Endothelial cell of umbilical vein (primary cell): ENCODE measurements around the gene FKBP2. TPM values are rescaled to one million over a fixed set of nuclear protein-coding genes. Genes with fewer than 3 reads are reported as not detected.

ENCODE experiments used
- BruUV-seq: library from RNA; stranded (reverse); fragments of 400-500 nt; replicated peaks from 2 replicates; lab custom pipeline; 2021; lab: Mats Ljungman, UMichigan
- CTCF ChIA-PET: fragments of 300-600, 350-600 bp; sonication (Branson Sonifier 250); formaldehyde crosslinking; loops from one replicate; lab custom pipeline; 2021; ENCODE audit warnings: antibody characterized with exemption, inconsistent platforms; lab: Charles Lee
- POLR2A ChIA-PET: fragments of 300-600, 350-600 bp; sonication (Branson Sonifier 250); formaldehyde crosslinking; loops from one replicate; lab custom pipeline; 2021; ENCODE audit warnings: antibody characterized with exemption, inconsistent platforms; lab: Charles Lee
- DNase-seq: peaks from one replicate; pipeline ENCODE4 v3.0.0-alpha.2; 2011; ENCODE audit warnings: low read depth, low spot score
- FAIRE-seq: peaks from 2 replicates; lab custom pipeline; 2011; peaks lifted over from hg19 to GRCh38; lab: Jason Lieb, UNC
- H2AFZ ChIP-seq: 2 replicates; pipeline ENCODE4 v1.6.0; 2012; ENCODE audit warnings: low read depth, low read length, control low read depth, inconsistent platforms
- H3K27ac ChIP-seq: 2 replicates; pipeline ENCODE4 v1.5.1; 2011; ENCODE audit warnings: low read depth, mild to moderate bottlenecking, control low read depth, low read length, moderate library complexity; ENCODE audit not compliant: insufficient read depth
- H3K27me3 ChIP-seq, 2 experiments: 2 replicates each; pipeline versions ENCODE4 v1.6.0 to v1.6.1; 2011; ENCODE audit warnings: low read length in 2 of 2, mixed read lengths in 1 of 2; ENCODE audit not compliant: control insufficient read depth in 2 of 2, insufficient read depth in 2 of 2
- H3K36me3 ChIP-seq, 2 experiments: 2 replicates in 1 of 2; 3 replicates in 1 of 2; pipeline ENCODE4 v1.5.1; 2011; ENCODE audit warnings: low read length in 2 of 2, mild to moderate bottlenecking in 1 of 2, moderate library complexity in 1 of 2; ENCODE audit not compliant: control insufficient read depth in 2 of 2, insufficient read depth in 2 of 2; ENCODE audit errors: extremely low read depth in 1 of 2
- H3K4me1 ChIP-seq: 3 replicates; pipeline ENCODE4 v1.5.1; 2011; ENCODE audit warnings: mild to moderate bottlenecking, low read length; ENCODE audit not compliant: control insufficient read depth, insufficient read depth; ENCODE audit errors: extremely low read depth
- H3K4me2 ChIP-seq: 2 replicates; pipeline ENCODE4 v1.6.1; 2011; ENCODE audit warnings: low read length, control low read depth, mixed read lengths; ENCODE audit not compliant: insufficient read depth
- H3K4me3 ChIP-seq, 3 experiments: fragments of 200-600 bp in 1 of 3; sonication (generic), shearing (Covaris generic) in 1 of 3; replicated peaks in 1 of 3; 2 replicates each; pipeline ENCODE4 v1.5.1; 2011 to 2016; ENCODE audit warnings: control low read depth in 3 of 3, low read length in 3 of 3, mild to moderate bottlenecking in 2 of 3, inconsistent platforms in 1 of 3, low read depth in 1 of 3, moderate library complexity in 1 of 3; ENCODE audit not compliant: insufficient read depth in 1 of 3
- H3K79me2 ChIP-seq: 2 replicates; pipeline ENCODE4 v1.6.0; 2012; ENCODE audit warnings: low read length, inconsistent platforms; ENCODE audit not compliant: control insufficient read depth, insufficient read depth
- H3K9ac ChIP-seq: replicated peaks from 2 replicates; pipeline ENCODE3; 2011; ENCODE audit warnings: low read length, control low read depth; ENCODE audit not compliant: insufficient read depth; ENCODE audit errors: extremely low read depth
- H3K9me1 ChIP-seq: replicated peaks from 3 replicates; pipeline ENCODE4 v1.6.0; 2011; ENCODE audit warnings: mild to moderate bottlenecking, low read length; ENCODE audit not compliant: control insufficient read depth, insufficient read depth; ENCODE audit errors: extremely low read depth
- H3K9me3 ChIP-seq: replicated peaks from 2 replicates; pipeline ENCODE4 v1.5.1; 2012; ENCODE audit warnings: low read length, inconsistent platforms; ENCODE audit not compliant: control insufficient read depth, insufficient read depth
- H4K20me1 ChIP-seq: replicated peaks from 2 replicates; pipeline ENCODE3; 2011; ENCODE audit warnings: mild to moderate bottlenecking, low read length; ENCODE audit not compliant: control insufficient read depth, insufficient read depth; ENCODE audit errors: extremely low read depth
- CTCF ChIP-seq, 2 donors: IDR thresholded peaks; 1 replicate in 1 of 2; 2 replicates in 1 of 2; pipeline ENCODE4 v1.5.1; 2011; ENCODE audit warnings: low read length in 2 of 2, mild to moderate bottlenecking in 2 of 2, moderate library complexity in 2 of 2, control low read depth in 1 of 2, inconsistent platforms in 1 of 2, low read depth in 1 of 2; ENCODE audit not compliant: insufficient read depth in 1 of 2; ENCODE audit errors: extremely low read depth in 1 of 2
- EZH2 ChIP-seq: IDR thresholded peaks from 2 replicates; pipeline ENCODE4 v1.6.1; 2012; ENCODE audit warnings: borderline replicate concordance, low read depth, mild to moderate bottlenecking, moderate library complexity, low read length, inconsistent platforms; ENCODE audit not compliant: severe bottlenecking
- FOS ChIP-seq: IDR thresholded peaks from 2 replicates; pipeline ENCODE4 v1.6.1; 2011; ENCODE audit warnings: mild to moderate bottlenecking, low read length, moderate library complexity, borderline replicate concordance; ENCODE audit not compliant: insufficient read depth
- GATA2 ChIP-seq: IDR thresholded peaks from 2 replicates; pipeline ENCODE4 v1.7.0; 2011; ENCODE audit warnings: low read depth, mild to moderate bottlenecking, moderate library complexity, mixed read lengths, low read length; ENCODE audit not compliant: insufficient read length, insufficient read depth
- JUN ChIP-seq: IDR thresholded peaks from 2 replicates; pipeline ENCODE4 v1.6.1; 2011; ENCODE audit warnings: borderline replicate concordance, low read depth; ENCODE audit not compliant: insufficient read length, insufficient read depth
- MAX ChIP-seq: IDR thresholded peaks from 2 replicates; pipeline ENCODE4 v1.6.1; 2011; ENCODE audit not compliant: insufficient read depth, insufficient read length
- MYC ChIP-seq: IDR thresholded peaks from one replicate; pipeline ENCODE4 v1.6.1; 2011; ENCODE audit warnings: mild to moderate bottlenecking, low read depth, low read length
- POLR2A ChIP-seq: IDR thresholded peaks from 2 replicates; pipeline ENCODE4 v1.6.1; 2012; ENCODE audit warnings: low read depth, mild to moderate bottlenecking, control low read depth, low read length
- POLR2AphosphoS5 ChIP-seq: IDR thresholded peaks from 2 replicates; pipeline ENCODE4 v1.6.1; 2012; ENCODE audit warnings: low read depth, mild to moderate bottlenecking, control low read depth, low read length, moderate library complexity; ENCODE audit not compliant: insufficient read depth
- dilution Hi-C: fragments of 300-500 bp; cut with MboI; formaldehyde crosslinking; loops from one replicate; pipeline ENCODE4 v1.15.0; 2019; ENCODE audit warnings: low sequenced_read_pairs; ENCODE audit not compliant: extremely low pct_ligation_motif_present
- intact Hi-C: fragments of 100-400 bp; cut with micrococcal nuclease; formaldehyde crosslinking; loops from one replicate; pipeline ENCODE4 v1.10.0; 2022
- polyA plus RNA-seq, 4 experiments: library from polyadenylated mRNA; depleted of rRNA in 3 of 4; stranded (reverse) in 3 of 4; unstranded in 1 of 4; fragments of >200 nt; gene quantifications; 2 replicates each; pipeline versions ENCODE4 v1.2.1 to v1.2.3, GENCODE V29; 2011 to 2012; ENCODE audit warnings: missing spikeins in 1 of 4
- total RNA-seq: library from RNA; stranded (reverse); gene quantifications from 2 replicates; pipeline ENCODE4 v1.2.3, GENCODE V29; 2021

FKBP2 gene
- total and polyA plus RNA-seq, 2 donors (not counting 3 experiments of a cell fraction or from before 2014, with no cell fraction given) = 48.5 to 74.4 TPM

GRCh38 chr11:64232182-64232966 lies 8.5 kb upstream of the FKBP2 start:
- Histone ChIP-seq H2AFZ (no peak overlapping the region), H3K27ac (no peak overlapping the region), H3K9me1 (no peaks in the 10 kb centered on the region), H3K4me2 (no peak overlapping the region), H3K9ac (no peak overlapping the region), H3K9me3 (no peaks in the 10 kb centered on the region), H3K27me3 (no peaks in the 10 kb centered on the region), H3K4me1 (peaks cover 10% of the 10 kb centered on the region), H4K20me1 (no peaks in the 10 kb centered on the region), H3K79me2 (no peaks in the 10 kb centered on the region), H3K36me3 (peaks cover 0 to 2% of the 10 kb centered on the region in 2 experiments), H3K4me3 (no peak overlapping the region)
- DNase-seq (no peak), FAIRE-seq (no peak)
- no TSS peak for BruUV-seq
- dilution Hi-C loops (no loop called here), intact Hi-C loops (loop anchor here (5.0 kb wide), 1 partner anchor 45 kb away; the partner anchor contains the start of gene STIP1)
- CTCF ChIA-PET = interaction anchor here (1.1 to 2.1 kb wide), 4 partner anchors 25 to 72 kb away, joined by 4 to 10 read pairs (median 5); no protein-coding TSS in a partner anchor
- TF ChIP-seq GATA2 (no peak), POLR2A (no peak), FOS (no peak), POLR2AphosphoS5 (no peak), MYC (no peak), JUN (no peak), MAX (no peak), CTCF (IDR thresholded peaks at IDR 0.05; ENCODE audit: extremely low read depth in 1 of 2, insufficient read depth in 1 of 2, low read depth in 1 of 2, low read length in 2 of 2) (no peak), EZH2 (no peak)
- POLR2A ChIA-PET = no interaction called here
